WTC11 (cell line): ENCODE measurements around the gene CYP3A5. TPM values are rescaled to one million over a fixed set of nuclear protein-coding genes. Genes with fewer than 3 reads are reported as not detected.

Experiments
- ATAC-seq: fragments of 200-7000 bp; cut with Tn5 transposase; 2 replicates; pipeline ENCODE4 v1.10.0; 2021; ENCODE audit warnings: mild to moderate bottlenecking, moderate library complexity
- CTCF ChIA-PET: fragments of 300-600 bp; sonication (Branson Sonifier 250); formaldehyde crosslinking; loops from one replicate; lab custom pipeline; 2021; ENCODE audit warnings: antibody characterized with exemption; lab: Charles Lee
- POLR2A ChIA-PET: fragments of 350-600 bp; sonication (Branson Sonifier 250); formaldehyde crosslinking; loops from one replicate; lab custom pipeline; 2021; ENCODE audit warnings: antibody characterized with exemption; lab: Charles Lee
- DNase-seq: peaks from one replicate; pipeline ENCODE4 v3.0.0; 2021; ENCODE audit warnings: low spot score
- H3K27ac Mint-ChIP-seq: 2 replicates; pipeline ENCODE4 v1.8.0; 2021; ENCODE audit warnings: mixed read lengths
- H3K27me3 Mint-ChIP-seq: 2 replicates; pipeline ENCODE4 v1.8.0; 2021; ENCODE audit warnings: low read depth, mild to moderate bottlenecking, moderate library complexity, mixed read lengths
- H3K36me3 Mint-ChIP-seq: 2 replicates; pipeline ENCODE4 v1.8.0; 2021; ENCODE audit warnings: mixed read lengths
- H3K4me1 Mint-ChIP-seq: 2 replicates; pipeline ENCODE4 v1.8.0; 2022; ENCODE audit warnings: mixed read lengths
- H3K4me3 Mint-ChIP-seq: 2 replicates; pipeline ENCODE4 v1.8.0; 2021; ENCODE audit warnings: mild to moderate bottlenecking, moderate library complexity, mixed read lengths
- H3K9me3 Mint-ChIP-seq: 2 replicates; pipeline ENCODE4 v1.8.0; 2021; ENCODE audit warnings: mixed read lengths
- EMX1 ChIP-seq: fragments of 250-450 bp; sonication (Bioruptor Pico); IDR thresholded peaks from 2 replicates; pipeline ENCODE4 v1.8.0; 2021; ENCODE audit warnings: mild to moderate bottlenecking
- ERG ChIP-seq: fragments of 250-450 bp; sonication (Bioruptor Pico); IDR thresholded peaks from 2 replicates; pipeline ENCODE4 v1.8.0; 2021; ENCODE audit warnings: mild to moderate bottlenecking
- ETV6 ChIP-seq: sonication (generic); formaldehyde crosslinking; IDR thresholded peaks from 2 replicates; pipeline ENCODE4 v1.8.1; 2022; ENCODE audit warnings: mild to moderate bottlenecking, missing genetic modification reagents
- GABPB1 ChIP-seq: sonication (generic); formaldehyde crosslinking; IDR thresholded peaks from 2 replicates; pipeline ENCODE4 v1.8.1; 2023; ENCODE audit warnings: mild to moderate bottlenecking, missing genetic modification reagents
- IRF1 ChIP-seq: sonication (generic); formaldehyde crosslinking; IDR thresholded peaks from 2 replicates; pipeline ENCODE4 v1.8.0; 2023; ENCODE audit warnings: missing genetic modification reagents
- IRF2 ChIP-seq: sonication (generic); formaldehyde crosslinking; IDR thresholded peaks from 2 replicates; pipeline ENCODE4 v1.8.0; 2022; ENCODE audit warnings: low read depth, missing genetic modification reagents, borderline replicate concordance
- MLX ChIP-seq: sonication (generic); formaldehyde crosslinking; IDR thresholded peaks from 2 replicates; pipeline ENCODE4 v1.8.1; 2023; ENCODE audit warnings: mild to moderate bottlenecking, missing genetic modification reagents, moderate library complexity
- NR2C2 ChIP-seq: sonication (generic); formaldehyde crosslinking; IDR thresholded peaks from 2 replicates; pipeline ENCODE4 v1.8.0; 2022; ENCODE audit warnings: mild to moderate bottlenecking, missing genetic modification reagents
- RORB ChIP-seq: fragments of 250-450 bp; sonication (Bioruptor Pico); IDR thresholded peaks from 2 replicates; pipeline ENCODE4 v1.9.0; 2021; ENCODE audit warnings: mild to moderate bottlenecking
- SMAD3 ChIP-seq: sonication (generic); formaldehyde crosslinking; IDR thresholded peaks from 2 replicates; pipeline ENCODE4 v1.8.0; 2022; ENCODE audit warnings: missing genetic modification reagents, mild to moderate bottlenecking, borderline replicate concordance
- TEAD4 ChIP-seq: sonication (generic); formaldehyde crosslinking; IDR thresholded peaks from 2 replicates; pipeline ENCODE4 v1.8.0; 2022; ENCODE audit warnings: mild to moderate bottlenecking, missing genetic modification reagents
- USF2 ChIP-seq: sonication (generic); formaldehyde crosslinking; IDR thresholded peaks from 2 replicates; pipeline ENCODE4 v1.8.1; 2023; ENCODE audit warnings: mild to moderate bottlenecking, missing genetic modification reagents, moderate library complexity
- ZNF138 ChIP-seq: sonication (generic); formaldehyde crosslinking; conservative IDR thresholded peaks from 2 replicates; pipeline ENCODE4 v1.8.1; 2022; ENCODE audit warnings: mild to moderate bottlenecking, moderate library complexity, missing genetic modification reagents
- ZNF263 ChIP-seq: sonication (generic); formaldehyde crosslinking; IDR thresholded peaks from 2 replicates; pipeline ENCODE4 v1.8.1; 2022; ENCODE audit warnings: low read depth, mild to moderate bottlenecking, moderate library complexity, missing genetic modification reagents
- ZNF416 ChIP-seq: fragments of 250-450 bp; sonication (Bioruptor Pico); IDR thresholded peaks from 2 replicates; pipeline ENCODE4 v1.9.0; 2021; ENCODE audit warnings: mild to moderate bottlenecking, inconsistent platforms
- ZNF532 ChIP-seq: fragments of 250-450 bp; sonication (Bioruptor Pico); IDR thresholded peaks from 2 replicates; pipeline ENCODE4 v1.9.0; 2021; ENCODE audit warnings: mild to moderate bottlenecking, borderline replicate concordance
- ZNF671 ChIP-seq: fragments of 250-450 bp; sonication (Bioruptor Pico); IDR thresholded peaks from 2 replicates; pipeline ENCODE4 v1.8.0; 2021; ENCODE audit warnings: mild to moderate bottlenecking
- total RNA-seq: library from RNA; stranded (reverse); gene quantifications from 3 replicates; pipeline ENCODE4 v1.2.3, GENCODE V29; 2021

CYP3A5 gene
- total RNA-seq, 1 experiment from 2014 or later: 0.39 TPM

GRCh38 chr7:99709838-99710578 is 30.2 kb upstream of the CYP3A5 start:
- POLR2A ChIA-PET: no interaction called here
- no peak overlapping the region for H3K4me3 Mint-ChIP-seq
- no peak for ATAC-seq

GRCh38 chr7:99709260-99709659 is 29.5 kb upstream of the CYP3A5 start:
- CTCF ChIA-PET: no interaction called here
- DNase-seq: no peak
- Mint-ChIP-seq H3K27me3 (peaks cover 9% of the 10 kb centered on the region), H3K27ac (no peak overlapping the region), H3K4me3 (no peak overlapping the region), H3K4me1 (no peaks in the 10 kb centered on the region), H3K9me3 (peaks cover 46% of the 10 kb centered on the region), H3K36me3 (peaks cover 21% of the 10 kb centered on the region)
- no peak for ATAC-seq
- POLR2A ChIA-PET: no interaction called here
- no peak for TF ChIP-seq ZNF138
- TF ChIP-seq IRF1: no peak
- no peak for TF ChIP-seq ZNF263 (CRISPR knock-in tag)
- no peak for TF ChIP-seq SMAD3 (CRISPR knock-in tag)
- no peak for TF ChIP-seq ZNF532 (CRISPR knock-in tag)
- no peak for TF ChIP-seq USF2 (CRISPR knock-in tag)
- no peak for TF ChIP-seq ERG (CRISPR knock-in tag)
- TF ChIP-seq NR2C2 (CRISPR knock-in tag): no peak

More at GRCh38 chr7:99709838-99710578, 30.2 kb upstream of the CYP3A5 start:
- TF ChIP-seq GABPB1 (CRISPR knock-in tag) (no peak), EMX1 (CRISPR knock-in tag) (no peak)
- Mint-ChIP-seq H3K9me3 (peaks cover 50% of the 10 kb centered on the region), H3K36me3 (peaks cover 21% of the 10 kb centered on the region), H3K4me1 (no peaks in the 10 kb centered on the region), H3K27me3 (peaks cover 9% of the 10 kb centered on the region), H3K27ac (no peak overlapping the region)
- DNase-seq: no peak
- CTCF ChIA-PET: no interaction called here

GRCh38 chr7:99707096-99707495 is 27.3 kb upstream of the CYP3A5 start:
- Mint-ChIP-seq H3K27me3 (peaks cover 10% of the 10 kb centered on the region), H3K9me3 (peaks cover 50% of the 10 kb centered on the region), H3K27ac (no peak overlapping the region), H3K4me3 (no peak overlapping the region), H3K4me1 (no peaks in the 10 kb centered on the region), H3K36me3 (peaks cover 21% of the 10 kb centered on the region)
- DNase-seq (no peak), ATAC-seq (no peak)
- CTCF ChIA-PET: no interaction called here
- TF ChIP-seq ETV6 (CRISPR knock-in tag) (no peak), TEAD4 (CRISPR knock-in tag) (no peak), IRF2 (CRISPR knock-in tag) (no peak), ZNF416 (CRISPR knock-in tag) (no peak), MLX (CRISPR knock-in tag) (no peak), RORB (CRISPR knock-in tag) (no peak), ZNF671 (CRISPR knock-in tag) (no peak)
- POLR2A ChIA-PET: no interaction called here
